Measurements from ENCODE around the gene YWHAG. TPM values are rescaled to one million over a fixed set of nuclear protein-coding genes. Genes with fewer than 3 reads are reported as not detected.

The YWHAG gene
- total and polyA plus RNA-seq, 9 of the 15 experiments (the other 6 are each of a cell fraction or from before 2014, with no cell fraction given) = 30.4 to 246 (median 94.5) TPM

- TF ChIP-seq NFE2L1 (tag; IDR thresholded peaks at IDR 0.05; ENCODE audit: borderline replicate concordance, low read depth) (no peak), FOXM1 (IDR thresholded peaks at IDR 0.05; ENCODE audit: low read depth) (no peak), FOXM1 (CRISPR knock-in tag; IDR thresholded peaks at IDR 0.05; ENCODE audit: low read depth) (no peak; the same call in 1 of the 2 replicates), CHD2 (IDR thresholded peaks at IDR 0.05; ENCODE audit: low read depth, low read length) (0 out of 2 replicates have a peak, but pooled peaks have one; percentile 31), HMG20A (CRISPR knock-in tag; conservative IDR thresholded peaks at IDR 0.05) (no peak), SMC3 (conservative IDR thresholded peaks at IDR 0.05; ENCODE audit: insufficient read depth, low read depth, low read length) (peak; percentile 100), MTF1 (CRISPR knock-in tag; IDR thresholded peaks at IDR 0.05; ENCODE audit: borderline replicate concordance) (no peak), CHAMP1 (IDR thresholded peaks at IDR 0.05) (no peak), SRF (CRISPR knock-in tag; IDR thresholded peaks at IDR 0.05) (0 out of 4 replicates have a peak, but pooled peaks of 1 of the 2 experiments have one; percentile 40), U2AF2 (optimal IDR thresholded peaks at IDR 0.05; ENCODE audit: low read depth, low read length) (no peak), YBX1 (IDR thresholded peaks at IDR 0.05) (no peak), TEAD1 (CRISPR knock-in tag; IDR thresholded peaks at IDR 0.05) (peak; percentile 77 to 97), ESRRB (CRISPR knock-in tag; IDR thresholded peaks at IDR 0.05; ENCODE audit: borderline replicate concordance) (no peak), LARP7 (IDR thresholded peaks at IDR 0.05) (no peak), YY1 (IDR thresholded peaks at IDR 0.05; ENCODE audit: borderline replicate concordance in 1 of 3, control insufficient read depth in 1 of 3, extremely low read depth in 1 of 3, insufficient read depth in 3 of 3, insufficient read length in 1 of 3, insufficient replicate concordance in 2 of 3, low read depth in 1 of 3, low read length in 2 of 3) (peak in 2 of 3 experiments; percentile 12 to 77), E2F1 (CRISPR knock-in tag; IDR thresholded peaks at IDR 0.05) (peak; percentile 61; the same call in 1 of the 2 replicates), ZNF707 (CRISPR knock-in tag; conservative IDR thresholded peaks at IDR 0.05) (no peak), ZNF445 (CRISPR knock-in tag; IDR thresholded peaks at IDR 0.05; ENCODE audit: low read depth) (no peak), EHMT2 (IDR thresholded peaks at IDR 0.05) (no peak), ZNF717 (CRISPR knock-in tag; IDR thresholded peaks at IDR 0.05) (no peak), SIX5 (IDR thresholded peaks at IDR 0.05; ENCODE audit: borderline replicate concordance in 1 of 2, insufficient read depth in 1 of 2, low read depth in 1 of 2, low read length in 2 of 2) (no peak), MBD2 (IDR thresholded peaks at IDR 0.05; ENCODE audit: borderline replicate concordance, low read depth) (peak; percentile 32; the same call in 1 of the 2 replicates), XRCC3 (IDR thresholded peaks at IDR 0.05) (no peak), MECOM (CRISPR knock-in tag; IDR thresholded peaks at IDR 0.05) (no peak), PHTF2 (CRISPR knock-in tag; IDR thresholded peaks at IDR 0.05) (no peak), ZNF12 (CRISPR knock-in tag; IDR thresholded peaks at IDR 0.05) (0 out of 2 replicates have a peak, but pooled peaks have one; percentile 37)
Measured at GRCh38 chr7:76314042-76314721, 44.6 kb downstream of the YWHAG start (continued).
